HG02678 (cell line): ENCODE results near the gene NRDE2.
"Not testable (repeated sequence)": the region's sequence is repeated elsewhere in the genome, so short reads cannot be mapped to it uniquely, and the experiment has no call there.

ENCODE experiments used
- ATAC-seq: cut with Tn5 transposase; IDR thresholded peaks from one replicate; pipeline ENCODE4 v1.9.1; 2021; ENCODE audit warnings: mild to moderate bottlenecking, moderate library complexity; ENCODE audit not compliant: unreplicated experiment

Gene NRDE2

DNA sequence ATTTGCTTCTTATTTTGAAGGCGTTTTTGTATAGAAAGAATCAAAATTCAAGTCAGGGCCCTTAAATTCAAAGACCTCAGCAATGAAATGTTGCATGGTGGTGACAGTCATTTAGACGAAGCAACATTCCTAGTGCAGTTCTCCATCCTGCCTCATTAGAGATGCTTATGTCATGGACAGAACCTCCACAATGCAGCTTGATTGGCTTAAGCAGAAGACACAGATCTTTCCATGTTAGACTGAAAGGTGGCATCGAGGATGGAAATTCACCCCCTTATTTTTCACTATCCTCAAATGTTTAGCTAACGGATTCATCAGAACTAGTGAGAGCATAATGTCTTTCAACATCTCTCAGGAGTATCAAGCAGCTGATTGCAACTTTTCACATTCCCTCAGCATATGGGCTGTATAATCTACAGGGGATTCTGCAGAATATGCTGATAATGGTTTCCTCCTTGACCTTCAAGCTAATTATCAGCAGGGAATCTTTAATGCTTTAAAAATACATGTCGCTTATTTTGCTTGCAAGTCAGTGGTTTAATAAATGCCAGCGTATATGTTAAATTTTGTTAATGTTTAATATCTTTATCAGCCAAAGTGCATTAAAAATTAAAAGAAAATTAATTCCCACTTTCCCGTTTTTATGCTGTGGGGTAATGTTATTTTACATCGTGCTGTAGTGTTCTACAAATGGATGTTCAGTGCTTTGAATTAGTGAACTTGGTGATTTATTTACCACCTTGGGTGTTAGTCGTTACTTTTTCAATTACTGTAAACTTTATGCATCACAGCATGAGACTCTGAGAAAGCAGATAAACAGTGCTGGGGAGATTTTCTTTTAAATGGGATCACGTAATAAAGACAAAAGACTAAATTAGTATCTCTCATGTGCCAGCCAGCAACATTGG lies 12.8 kb upstream of the NRDE2 start:
- no peak for ATAC-seq

GRCh38 chr14:90342327-90342726 lies 10.6 kb upstream of the NRDE2 start:
- no peak for ATAC-seq

DNA sequence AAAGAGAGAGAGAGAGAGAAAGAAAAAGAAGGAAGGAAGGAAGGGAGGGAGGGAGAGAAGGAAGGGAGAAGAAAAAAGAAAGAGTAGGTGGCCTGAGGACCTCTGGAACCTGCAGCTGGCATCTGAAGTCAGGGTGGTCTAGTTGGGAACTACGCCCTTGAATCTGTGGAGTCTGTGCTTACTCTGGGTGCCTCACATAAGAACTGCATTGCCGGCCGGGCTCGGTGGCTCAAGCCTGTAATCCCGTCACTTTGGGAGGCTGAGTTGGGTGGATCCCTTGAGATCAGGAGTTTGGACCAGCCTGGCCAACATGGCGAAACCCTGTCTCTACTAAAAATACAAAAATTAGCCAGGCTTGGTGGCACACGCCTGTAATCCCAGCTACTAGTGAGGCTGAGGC lies 10.0 kb upstream of the NRDE2 start:
- no peak for ATAC-seq

GRCh38 chr14:90341232-90341631 lies 9.5 kb upstream of the NRDE2 start:
- ATAC-seq = not testable (repeated sequence)

DNA sequence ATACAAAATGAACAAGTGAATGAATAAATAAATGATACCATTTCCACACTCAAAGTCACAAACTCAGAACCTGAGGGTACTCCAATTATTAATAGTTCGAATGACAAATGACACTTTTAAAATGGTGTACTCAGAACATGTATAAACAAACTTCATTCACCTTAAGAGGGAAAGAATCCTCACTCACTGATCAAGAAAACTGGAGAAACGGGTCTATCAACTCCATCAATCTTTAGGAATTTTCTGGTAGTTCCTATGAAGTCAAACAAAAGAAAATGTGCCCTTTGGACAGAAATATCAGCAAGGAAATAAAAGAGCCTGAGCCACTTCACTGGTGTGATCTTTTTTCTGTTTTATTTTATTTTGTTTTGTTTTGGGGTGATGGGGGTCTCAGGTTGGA lies 5.2 kb upstream of the NRDE2 start:
- no peak for ATAC-seq

- no peak for ATAC-seq
Observed at GRCh38 chr14:90336401-90336800, 4.7 kb upstream of the NRDE2 start.

DNA sequence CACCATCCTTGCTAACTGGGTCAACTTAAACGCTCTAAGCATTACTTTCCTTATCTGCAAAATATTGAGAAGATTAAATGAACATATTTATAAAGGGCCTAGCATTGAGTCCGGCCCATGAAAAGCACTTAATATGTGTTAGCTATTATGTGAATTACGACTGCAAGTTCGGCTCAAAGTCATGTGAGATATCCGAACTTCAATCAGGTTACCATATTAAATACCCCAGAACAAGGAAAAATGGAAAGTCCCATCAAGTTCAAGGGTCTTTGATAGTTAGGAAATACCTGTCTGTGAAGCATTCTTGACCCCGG lies 487 bp upstream of the NRDE2 start:
- no peak for ATAC-seq

- ATAC-seq = no peak
Observed at GRCh38 chr14:90330203-90331196, 1.2 kb downstream of the NRDE2 start.

DNA sequence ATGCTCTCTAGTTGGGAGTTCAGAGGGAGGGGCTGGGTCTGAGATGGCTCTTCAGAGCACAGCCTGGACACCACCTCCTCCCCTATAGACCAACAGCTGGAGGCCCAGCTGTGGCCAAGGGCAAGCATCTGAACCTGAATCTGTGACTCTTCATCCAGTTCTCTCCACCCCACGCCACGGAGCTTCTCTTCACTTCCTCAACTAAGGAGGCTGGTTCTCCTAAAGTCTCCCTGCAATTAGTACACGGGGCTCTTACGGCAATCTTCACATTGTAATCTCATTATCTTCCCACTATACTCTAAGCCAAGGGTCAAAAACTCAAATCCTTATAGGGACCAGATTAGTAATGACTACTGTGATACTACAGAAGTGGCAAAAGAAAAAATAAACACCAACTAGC lies 9.8 kb downstream of the NRDE2 start:
- ATAC-seq = no peak

GRCh38 chr14:90319634-90320541 lies 11.9 kb downstream of the NRDE2 start:
- ATAC-seq = no peak

DNA sequence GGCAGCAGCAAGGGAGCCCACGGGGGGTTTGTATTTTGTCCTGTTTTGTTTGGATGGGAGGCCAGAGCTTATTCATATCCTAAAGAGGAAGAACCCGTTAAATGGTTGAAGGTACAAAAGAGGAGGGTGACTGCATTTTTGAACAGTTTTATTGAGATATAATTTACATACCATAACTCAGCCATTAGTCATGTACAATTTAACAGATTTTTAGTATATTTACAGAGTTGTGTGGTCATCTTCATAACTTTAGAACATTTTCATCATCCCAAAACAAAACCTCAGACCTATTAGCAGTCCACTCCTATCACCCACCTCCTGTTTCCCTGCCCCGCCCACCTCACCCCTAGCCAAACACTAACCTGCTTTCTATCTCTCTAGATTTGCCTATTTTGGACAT lies 12.6 kb downstream of the NRDE2 start:
- no peak for ATAC-seq

- no peak for ATAC-seq
Observed at GRCh38 chr14:90318016-90318415, 13.7 kb downstream of the NRDE2 start.

- ATAC-seq = no peak
Observed at GRCh38 chr14:90317286-90317685, 14.5 kb downstream of the NRDE2 start.

- ATAC-seq = no peak
Observed at GRCh38 chr14:90308561-90308960, 23.2 kb downstream of the NRDE2 start.

- ATAC-seq = no peak
Observed at GRCh38 chr14:90305176-90305601, 26.6 kb downstream of the NRDE2 start.

- no peak for ATAC-seq
Observed at GRCh38 chr14:90304502-90304901, 27.2 kb downstream of the NRDE2 start.

DNA sequence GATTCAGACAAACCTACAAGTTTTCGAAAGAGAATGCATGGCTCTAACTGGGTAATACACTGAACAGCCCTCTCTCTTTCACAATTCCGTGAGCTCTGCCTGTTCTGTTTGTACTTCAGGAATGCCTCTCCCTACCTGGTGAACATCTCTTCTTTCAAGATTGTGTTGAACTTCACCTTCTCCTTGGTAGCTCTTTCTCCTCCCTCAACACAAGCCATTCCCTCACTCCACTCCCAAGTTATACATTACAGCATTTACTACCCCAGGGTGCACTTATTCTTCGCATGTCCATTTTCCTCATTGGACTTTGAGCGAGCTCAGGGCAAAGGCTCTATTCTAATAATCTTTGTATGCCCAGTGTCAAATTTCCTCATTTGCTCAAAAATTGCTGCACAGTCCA lies 28.3 kb downstream of the NRDE2 start:
- no peak for ATAC-seq

- no peak for ATAC-seq
Observed at GRCh38 chr14:90302529-90303303, 29.0 kb downstream of the NRDE2 start.

- no peak for ATAC-seq
Observed at GRCh38 chr14:90301668-90302090, 30.1 kb downstream of the NRDE2 start.

DNA sequence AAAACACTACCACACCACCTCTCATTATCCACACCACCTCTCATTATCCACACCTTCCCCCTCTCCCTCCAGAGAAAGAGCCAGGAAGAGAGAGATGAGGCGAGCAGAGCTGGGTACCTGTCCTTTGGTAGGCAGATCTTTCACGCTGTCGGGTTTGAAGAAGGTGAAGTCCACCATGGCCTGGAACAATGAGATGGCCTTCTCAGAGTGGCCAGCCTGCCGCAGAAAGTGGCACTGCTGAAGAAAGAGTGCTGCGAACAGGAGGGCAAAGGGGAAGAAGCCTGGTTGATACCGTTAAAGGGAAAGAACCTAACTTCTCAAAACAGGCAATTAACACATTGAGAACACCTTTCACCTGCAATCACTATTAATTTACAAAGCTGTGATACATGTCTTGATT lies 30.6 kb downstream of the NRDE2 start:
- no peak for ATAC-seq
